MM.1S (cell line): Measurements from ENCODE around the gene SLC43A1.

Experiments
- CTCF ChIP-seq: fragments of 300-600 bp; sonication (generic); IDR thresholded peaks from 2 replicates; pipeline ENCODE4 v1.5.1; 2016; ENCODE audit warnings: antibody characterized with exemption, low read length, mixed read lengths
- EZH2phosphoT487 ChIP-seq: fragments of 300-600 bp; sonication (generic); IDR thresholded peaks from 2 replicates; pipeline ENCODE4 v1.6.1; 2018; ENCODE audit warnings: antibody characterized with exemption, low read length

GRCh38 chr11:57440744-57441414 is 74.6 kb downstream of the SLC43A1 start:
- TF ChIP-seq CTCF (no peak), EZH2phosphoT487 (no peak)
